KMS-11 (cell line): Measurements from ENCODE around the gene CDH4.

Source experiments
- H2AFZ ChIP-seq: fragments of 200-600 bp; sonication (generic); 2 replicates; pipeline ENCODE4 v1.6.1; 2016; ENCODE audit warnings: antibody characterized with exemption, mixed run types, low read depth
- H3K27ac ChIP-seq: fragments of 200-600 bp; sonication (generic); 2 replicates; pipeline ENCODE4 v1.6.1; 2016; ENCODE audit warnings: mild to moderate bottlenecking, mixed run types
- H3K27me3 ChIP-seq: fragments of 200-600 bp; sonication (generic); 2 replicates; pipeline ENCODE4 v1.6.1; 2017; ENCODE audit warnings: mild to moderate bottlenecking, low read depth, mixed run types, moderate library complexity; ENCODE audit not compliant: insufficient read depth
- H3K36me3 ChIP-seq: fragments of 200-600 bp; sonication (generic); 2 replicates; pipeline ENCODE4 v1.6.1; 2017; ENCODE audit warnings: mild to moderate bottlenecking, mixed run types; ENCODE audit not compliant: insufficient read depth
- H3K4me1 ChIP-seq: fragments of 200-600 bp; sonication (generic); 2 replicates; pipeline ENCODE4 v1.6.1; 2016; ENCODE audit warnings: mild to moderate bottlenecking, low read depth, mixed run types; ENCODE audit not compliant: poor library complexity, severe bottlenecking
- H3K4me2 ChIP-seq: fragments of 200-600 bp; sonication (generic); 2 replicates; pipeline ENCODE4 v1.7.0; 2016; ENCODE audit warnings: mild to moderate bottlenecking, mixed run types
- H3K4me3 ChIP-seq: fragments of 200-600 bp; sonication (generic); IDR thresholded peaks from 2 replicates; pipeline ENCODE4 v1.6.1; 2017; ENCODE audit warnings: low read depth, low read length, mixed read lengths; ENCODE audit not compliant: insufficient read depth
- H3K79me2 ChIP-seq: fragments of 200-600 bp; sonication (generic); 2 replicates; pipeline ENCODE4 v1.6.1; 2016; ENCODE audit warnings: low read depth, mixed run types; ENCODE audit not compliant: insufficient read depth
- H3K9ac ChIP-seq: fragments of 200-600 bp; sonication (generic); 2 replicates; pipeline ENCODE4 v1.6.1; 2016; ENCODE audit warnings: mild to moderate bottlenecking, mixed run types
- H4K20me1 ChIP-seq: fragments of 200-600 bp; sonication (generic); 2 replicates; pipeline ENCODE4 v1.6.1; 2016; ENCODE audit warnings: mild to moderate bottlenecking, mixed run types; ENCODE audit not compliant: insufficient read depth
- CTCF ChIP-seq: fragments of 200-600 bp; sonication (generic); conservative IDR thresholded peaks from 2 replicates; pipeline ENCODE4 v1.6.1; 2017; ENCODE audit warnings: low read depth, mild to moderate bottlenecking, antibody characterized with exemption, low read length, moderate library complexity, mixed read lengths

Gene CDH4

GRCh38 chr20:61754976-61755778 is 503.1 kb downstream of the CDH4 start:
- H2AFZ ChIP-seq, result no peak overlapping the region
- no peaks in the 10 kb centered on the region for H3K4me1 ChIP-seq
- no peaks in the 10 kb centered on the region for H3K79me2 ChIP-seq
- H3K4me3 ChIP-seq, result no peak overlapping the region
- no peak overlapping the region for H3K4me2 ChIP-seq
- H3K27ac ChIP-seq, result no peak overlapping the region
- peaks cover 13% of the 10 kb centered on the region; the same call in 1 of the 2 replicates for H3K27me3 ChIP-seq
- no peak for TF ChIP-seq CTCF
- H3K36me3 ChIP-seq, result no peaks in the 10 kb centered on the region
- H4K20me1 ChIP-seq, result no peaks in the 10 kb centered on the region
- H3K9ac ChIP-seq, result no peak overlapping the region

GRCh38 chr20:61755971-61756845 is 504.1 kb downstream of the CDH4 start:
- no peaks in the 10 kb centered on the region for H3K4me1 ChIP-seq
- no peak overlapping the region for H2AFZ ChIP-seq
- H4K20me1 ChIP-seq, result no peaks in the 10 kb centered on the region
- no peak overlapping the region for H3K4me2 ChIP-seq
- H3K9ac ChIP-seq, result no peak overlapping the region
- no peaks in the 10 kb centered on the region for H3K79me2 ChIP-seq
- no peaks in the 10 kb centered on the region for H3K36me3 ChIP-seq
- TF ChIP-seq CTCF, result no peak
- H3K27me3 ChIP-seq, result peaks cover 18% of the 10 kb centered on the region; the same call in 1 of the 2 replicates
- no peak overlapping the region for H3K27ac ChIP-seq
- H3K4me3 ChIP-seq, result no peak overlapping the region

GRCh38 chr20:61756966-61757677 is 505.1 kb downstream of the CDH4 start:
- Histone ChIP-seq H3K4me1 (no peaks in the 10 kb centered on the region), H3K79me2 (no peaks in the 10 kb centered on the region), H3K36me3 (no peaks in the 10 kb centered on the region), H4K20me1 (no peaks in the 10 kb centered on the region), H3K4me2 (no peak overlapping the region), H2AFZ (no peak overlapping the region), H3K9ac (no peak overlapping the region), H3K4me3 (no peak overlapping the region), H3K27ac (no peak overlapping the region), H3K27me3 (peaks cover 21% of the 10 kb centered on the region; the same call in 1 of the 2 replicates)
- no peak for TF ChIP-seq CTCF
